22Rv1 (cell line): ENCODE results near the gene EVI5L.

Experiments used
- H3K27ac ChIP-seq: fragments of 450-650 bp; 2 replicates; pipeline ENCODE4 v1.5.1; 2017
- ZFX ChIP-seq: fragments of 450-650 bp; IDR thresholded peaks from 2 replicates; pipeline ENCODE4 v1.6.1; 2017; ENCODE audit warnings: antibody characterized with exemption, borderline replicate concordance
- TF ChIP-seq, protein P1 (sequence below): fragments of 450-650 bp; IDR thresholded peaks from 2 replicates; pipeline ENCODE4 v1.5.1; 2017; ENCODE audit warnings: mild to moderate bottlenecking

EVI5L gene

DNA sequence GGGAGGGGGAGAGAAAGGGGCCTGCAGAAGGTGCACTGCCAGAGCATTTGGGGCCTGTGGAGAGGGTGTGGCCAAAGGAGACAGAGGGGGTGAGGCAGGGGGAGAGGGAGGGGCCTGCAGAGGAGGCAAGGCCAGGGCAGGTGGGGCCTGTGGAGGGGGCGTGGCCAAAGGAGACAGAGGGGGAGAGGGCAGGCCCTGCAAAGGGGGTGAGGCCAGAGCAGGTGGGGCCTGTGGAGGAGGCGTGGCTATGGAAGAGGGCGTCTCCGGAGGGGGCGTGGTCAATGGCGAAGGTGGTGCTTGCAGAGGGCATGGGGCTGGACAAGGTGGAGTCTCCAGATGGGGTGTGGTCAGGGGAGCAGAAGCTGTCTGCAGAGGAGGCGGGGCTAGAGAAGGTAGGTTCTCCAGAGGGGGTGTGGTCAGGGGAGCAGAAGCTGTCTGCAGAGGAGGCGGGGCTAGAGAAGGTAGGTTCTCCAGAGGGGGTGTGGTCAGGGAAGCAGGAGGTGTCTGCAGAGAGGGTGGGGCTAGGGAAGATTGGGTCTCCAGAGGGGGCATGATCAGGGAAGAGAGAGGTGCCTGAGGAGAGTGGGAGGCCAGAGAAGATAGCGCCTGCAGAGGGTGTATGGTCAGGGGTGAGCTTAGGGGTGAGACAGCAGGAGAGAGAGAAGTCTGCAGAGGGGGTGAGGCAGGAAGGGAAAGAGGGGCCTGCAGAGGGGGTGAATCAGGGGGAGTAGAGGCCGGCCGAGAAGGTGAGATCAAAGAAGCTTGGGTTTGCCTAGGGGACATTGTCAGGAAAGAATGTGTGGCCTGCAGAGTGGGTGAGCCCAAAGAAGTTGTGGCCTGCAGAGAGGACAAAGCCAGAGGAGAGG lies 40.8 kb downstream of the EVI5L start:
- H3K27ac ChIP-seq: peak overlapping the region; percentile 91
- TF ChIP-seq ZFX: no peak
- TF ChIP-seq, protein P1, sequence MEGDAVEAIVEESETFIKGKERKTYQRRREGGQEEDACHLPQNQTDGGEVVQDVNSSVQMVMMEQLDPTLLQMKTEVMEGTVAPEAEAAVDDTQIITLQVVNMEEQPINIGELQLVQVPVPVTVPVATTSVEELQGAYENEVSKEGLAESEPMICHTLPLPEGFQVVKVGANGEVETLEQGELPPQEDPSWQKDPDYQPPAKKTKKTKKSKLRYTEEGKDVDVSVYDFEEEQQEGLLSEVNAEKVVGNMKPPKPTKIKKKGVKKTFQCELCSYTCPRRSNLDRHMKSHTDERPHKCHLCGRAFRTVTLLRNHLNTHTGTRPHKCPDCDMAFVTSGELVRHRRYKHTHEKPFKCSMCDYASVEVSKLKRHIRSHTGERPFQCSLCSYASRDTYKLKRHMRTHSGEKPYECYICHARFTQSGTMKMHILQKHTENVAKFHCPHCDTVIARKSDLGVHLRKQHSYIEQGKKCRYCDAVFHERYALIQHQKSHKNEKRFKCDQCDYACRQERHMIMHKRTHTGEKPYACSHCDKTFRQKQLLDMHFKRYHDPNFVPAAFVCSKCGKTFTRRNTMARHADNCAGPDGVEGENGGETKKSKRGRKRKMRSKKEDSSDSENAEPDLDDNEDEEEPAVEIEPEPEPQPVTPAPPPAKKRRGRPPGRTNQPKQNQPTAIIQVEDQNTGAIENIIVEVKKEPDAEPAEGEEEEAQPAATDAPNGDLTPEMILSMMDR: no peak

DNA sequence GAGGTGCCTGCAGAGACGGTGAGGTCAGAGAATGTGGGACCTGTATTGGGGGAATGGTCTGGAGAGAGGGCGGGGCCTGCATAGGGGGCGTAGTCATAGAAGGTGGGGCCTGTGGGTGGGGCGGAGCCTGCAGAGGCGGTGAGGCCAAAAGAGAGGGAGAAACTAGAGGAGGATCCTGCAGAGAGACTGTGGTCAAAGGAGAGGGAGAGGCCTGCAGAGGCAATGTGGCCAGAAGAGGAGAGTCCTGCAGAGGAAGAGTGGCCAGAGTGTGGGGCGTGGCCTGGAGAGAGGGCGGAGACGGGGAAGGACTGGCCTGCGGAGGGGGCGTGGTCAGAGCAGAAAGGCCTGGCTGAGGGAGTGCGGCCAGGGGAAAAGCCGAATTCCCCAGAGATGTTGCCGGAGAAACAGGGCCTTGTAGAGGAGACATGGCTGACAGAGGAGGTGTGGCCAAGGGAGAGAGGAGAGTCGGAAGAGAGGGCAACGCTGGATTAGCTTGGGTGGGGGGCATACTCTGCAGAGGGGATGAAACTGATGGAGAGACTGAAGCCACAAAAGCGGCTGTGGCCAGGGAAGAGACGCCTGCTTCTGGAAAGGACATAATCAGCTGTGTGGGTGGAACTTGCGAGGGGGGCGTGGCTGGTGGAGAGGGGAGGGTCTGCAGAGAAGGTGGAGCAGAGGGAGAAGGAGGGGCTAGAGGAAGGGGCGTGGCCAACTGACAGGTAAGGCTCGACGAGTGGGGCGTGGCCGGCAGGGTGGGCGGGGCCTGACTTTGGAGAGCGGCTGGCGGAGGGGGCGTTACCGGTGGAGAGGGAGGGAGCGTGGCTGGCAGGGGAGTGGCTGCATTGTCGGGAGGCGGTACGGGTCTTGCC lies 41.7 kb downstream of the EVI5L start:
- peak overlapping the region; percentile 91 for H3K27ac ChIP-seq
- TF ChIP-seq ZFX: no peak
- TF ChIP-seq, protein P1: no peak

DNA sequence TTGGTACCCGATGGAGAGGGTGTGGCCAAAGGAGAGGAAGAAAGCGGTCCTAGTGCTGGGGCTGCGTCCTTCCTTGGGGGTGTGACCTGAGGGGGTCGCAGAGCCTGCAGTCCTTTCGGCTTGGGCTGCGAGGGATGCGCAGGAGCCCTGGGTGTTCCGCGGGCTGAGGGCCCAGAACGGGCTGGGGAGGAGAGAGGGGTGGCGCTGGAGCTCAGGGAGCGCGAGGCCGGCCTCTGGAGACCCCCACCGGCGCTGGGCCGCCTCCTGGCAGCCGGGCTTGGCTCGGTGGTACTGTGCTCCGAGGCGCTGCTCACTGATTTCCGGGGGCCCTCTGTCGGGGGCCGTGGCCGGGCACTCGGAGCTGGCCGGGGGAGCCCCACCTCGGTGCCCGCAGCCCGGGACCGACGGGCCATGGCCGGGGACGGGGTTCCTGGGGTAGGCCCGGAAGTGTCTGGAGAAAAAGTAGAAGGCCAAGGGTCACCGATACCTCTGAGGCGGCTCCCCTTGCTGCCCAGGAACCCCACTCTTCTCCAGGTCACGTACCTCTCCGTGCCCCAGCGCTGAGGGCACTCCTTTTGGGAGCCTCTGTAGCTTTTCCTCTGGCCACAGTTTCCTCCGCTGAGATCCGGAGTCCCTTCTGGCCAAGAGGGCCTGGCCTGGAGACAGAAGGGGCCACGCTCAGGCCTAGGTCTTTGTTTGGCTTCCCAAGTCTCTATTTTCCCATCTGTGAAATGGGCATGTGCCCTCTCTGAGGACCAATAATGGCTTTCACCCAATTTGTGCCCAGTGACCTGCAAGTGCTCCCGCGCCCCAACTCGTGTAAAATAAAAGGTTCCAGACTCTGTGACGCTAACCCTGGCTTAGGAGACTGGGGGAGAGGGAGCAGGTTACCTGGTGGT lies 42.5 kb downstream of the EVI5L start:
- H3K27ac ChIP-seq: peak overlapping the region; percentile 91
- TF ChIP-seq ZFX: no peak
- TF ChIP-seq, protein P1: no peak

DNA sequence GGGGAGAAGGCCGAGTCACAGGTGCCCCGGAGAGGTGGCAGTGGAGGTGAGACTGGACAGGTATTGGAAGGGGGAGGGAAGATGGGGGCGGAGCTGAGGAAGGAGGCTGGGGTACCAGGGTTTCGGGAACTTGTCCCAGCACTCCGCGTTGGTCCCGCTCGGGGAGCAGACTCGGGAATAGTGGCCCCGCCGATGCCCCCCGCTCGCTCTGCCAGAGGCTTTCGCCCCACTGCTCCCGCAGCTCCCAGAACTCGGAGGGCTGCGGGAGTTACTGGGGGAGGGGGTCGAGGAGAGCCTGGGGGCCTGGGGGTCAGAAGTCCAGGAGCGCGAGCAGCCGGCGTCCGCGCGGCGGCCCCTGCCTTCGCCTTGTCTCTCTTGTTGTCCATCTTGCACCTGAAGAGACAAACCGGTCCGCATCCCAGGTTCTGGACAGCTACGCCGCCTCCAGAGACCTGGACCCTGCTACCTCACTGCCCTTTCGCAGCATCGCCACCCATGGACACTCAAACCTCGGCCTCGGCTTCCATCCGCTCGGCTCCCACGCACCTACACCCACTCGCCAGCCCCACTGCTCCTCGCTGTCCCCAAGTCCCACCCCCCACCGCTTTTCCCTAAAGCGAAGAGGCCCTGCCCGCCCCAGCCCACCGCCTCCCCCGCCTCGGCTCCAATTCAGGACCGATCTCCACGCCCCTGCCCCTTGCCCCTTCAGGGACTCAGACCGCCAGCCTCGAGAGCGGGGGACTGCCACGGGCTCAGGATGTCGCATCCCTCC lies 43.5 kb downstream of the EVI5L start:
- TF ChIP-seq ZFX: no peak
- TF ChIP-seq, protein P1: no peak
- H3K27ac ChIP-seq: peak overlapping the region; percentile 91

DNA sequence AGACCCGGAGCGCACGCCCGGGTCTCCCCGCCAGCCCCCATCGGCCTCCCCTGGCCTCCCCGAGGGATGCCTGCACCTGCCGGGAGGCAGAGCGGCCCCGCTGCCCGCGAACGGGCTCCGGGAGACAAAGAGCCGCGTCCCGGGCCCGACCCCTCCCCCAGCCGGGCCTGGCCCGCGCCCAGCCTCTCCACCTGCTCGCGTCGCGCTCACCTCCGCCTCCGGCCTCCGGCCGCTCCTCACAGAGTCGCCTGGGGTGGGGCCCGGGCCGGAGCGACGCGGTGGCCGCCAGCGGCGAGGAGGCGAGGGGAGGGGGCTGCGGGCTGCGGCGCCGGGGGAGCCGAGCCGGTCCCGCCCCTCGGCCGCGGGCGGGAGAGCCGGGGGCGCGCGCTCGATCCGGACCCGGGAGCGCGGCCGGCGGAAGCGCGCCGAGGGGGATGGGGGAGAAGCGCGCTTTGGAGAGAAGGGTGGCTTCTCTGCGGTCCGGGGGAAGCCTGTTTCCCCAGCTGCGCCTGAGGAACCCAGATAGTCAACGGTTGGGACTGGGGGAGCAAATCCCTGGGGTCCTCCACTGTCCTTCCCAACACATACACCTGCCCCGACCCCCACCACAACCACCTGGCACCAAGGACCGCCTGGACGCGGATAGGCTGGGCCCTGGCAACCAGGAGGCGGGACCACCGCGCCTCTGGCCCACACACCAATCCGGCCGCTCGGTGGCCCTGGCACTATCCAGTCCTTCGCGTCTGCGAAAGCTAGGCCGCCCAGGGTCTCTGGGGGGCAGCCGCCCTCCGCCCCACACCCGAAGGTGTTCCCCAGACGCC lies 44.3 kb downstream of the EVI5L start, which contains the start of gene PRR36:
TSS of gene PRR36 (minus strand) at position 315 of the 821 bp plus-strand sequence. CDS start 701 bp downstream, outside the sequence.
- peak within 1 kb of the TSS; percentile 91 for H3K27ac ChIP-seq
- no peak for TF ChIP-seq ZFX
- TF ChIP-seq, protein P1: no peak
